ENCODE data around the gene HAPLN3.

GRCh38 chr15:88913017-88913849 is 17.9 kb upstream of the HAPLN3 start, which contains the start of gene MFGE8:
- TF ChIP-seq CTCF (IDR thresholded peaks at IDR 0.05; ENCODE audit: low read depth, low read length, missing input control) (no peak), RAD21 (IDR thresholded peaks at IDR 0.05) (no peak), HNF4G (IDR thresholded peaks at IDR 0.05) (no peak), SP1 (IDR thresholded peaks at IDR 0.05) (no peak), YY1 (IDR thresholded peaks at IDR 0.05) (no peak)

Measured in liver (tissue), 3 donors.